ENCODE measurements around the gene ADAP1.

The ADAP1 gene

GRCh38 chr7:853366-854117, 100.9 kb downstream of the ADAP1 start:
- ATAC-seq (ENCODE audit: insufficient read depth, low read depth) (no peak), DNase-seq (no peak)
- H3K9me3 ChIP-seq (ENCODE audit: insufficient read depth, low read length, severe bottlenecking) = no peaks in the 10 kb centered on the region
- no peak overlapping the region for H3K4me2 ChIP-seq (ENCODE audit: insufficient read depth, low read length)
- H4K20me1 ChIP-seq (ENCODE audit: insufficient read depth, low read length) = no peaks in the 10 kb centered on the region
- no peak overlapping the region for H3K9ac ChIP-seq (ENCODE audit: low read depth, low read length)
- H3K4me1 ChIP-seq (ENCODE audit: insufficient read depth, low read length) = no peaks in the 10 kb centered on the region
- peaks cover 85% of the 10 kb centered on the region for H3K36me3 ChIP-seq (ENCODE audit: insufficient read depth, low read length)
- H3K27me3 ChIP-seq (ENCODE audit: insufficient read depth, low read length, poor library complexity) = no peaks in the 10 kb centered on the region
- no peak for TF ChIP-seq EZH2 (IDR thresholded peaks at IDR 0.05; ENCODE audit: borderline replicate concordance, low read depth, low read length, severe bottlenecking)
- TF ChIP-seq CTCF (IDR thresholded peaks at IDR 0.05; ENCODE audit: borderline replicate concordance, extremely low read depth, low read length, poor library complexity, severe bottlenecking) = no peak
- 0 out of 2 replicates have a peak, but pooled peaks cover under 1% of the 10 kb centered on the region for H3K79me2 ChIP-seq (ENCODE audit: insufficient read depth, low read length)
- H3K27ac ChIP-seq (ENCODE audit: low read length) = no peak overlapping the region
- no peak overlapping the region for H2AFZ ChIP-seq (ENCODE audit: low read depth, low read length)
- H3K4me3 ChIP-seq (ENCODE audit: low read depth in 1 of 2, low read length in 2 of 2) = no peak overlapping the region

- Histone ChIP-seq H3K9ac (ENCODE audit: low read depth, low read length) (no peak overlapping the region), H3K4me2 (ENCODE audit: insufficient read depth, low read length) (no peak overlapping the region), H2AFZ (ENCODE audit: low read depth, low read length) (no peak overlapping the region), H3K27me3 (ENCODE audit: insufficient read depth, low read length, poor library complexity) (no peaks in the 10 kb centered on the region), H4K20me1 (ENCODE audit: insufficient read depth, low read length) (no peaks in the 10 kb centered on the region), H3K79me2 (ENCODE audit: insufficient read depth, low read length) (0 out of 2 replicates have a peak, but pooled peaks cover 2% of the 10 kb centered on the region), H3K27ac (ENCODE audit: low read length) (no peak overlapping the region), H3K36me3 (ENCODE audit: insufficient read depth, low read length) (peaks cover 78% of the 10 kb centered on the region), H3K4me3 (ENCODE audit: low read depth in 1 of 2, low read length in 2 of 2) (no peak overlapping the region), H3K4me1 (ENCODE audit: insufficient read depth, low read length) (no peaks in the 10 kb centered on the region), H3K9me3 (ENCODE audit: insufficient read depth, low read length, severe bottlenecking) (no peaks in the 10 kb centered on the region)
- ATAC-seq (ENCODE audit: insufficient read depth, low read depth) (no peak), DNase-seq (no peak)
- TF ChIP-seq EZH2 (IDR thresholded peaks at IDR 0.05; ENCODE audit: borderline replicate concordance, low read depth, low read length, severe bottlenecking) (no peak), CTCF (IDR thresholded peaks at IDR 0.05; ENCODE audit: borderline replicate concordance, extremely low read depth, low read length, poor library complexity, severe bottlenecking) (no peak)
Measured at GRCh38 chr7:851204-851603, 103.3 kb downstream of the ADAP1 start.

- TF ChIP-seq CTCF (IDR thresholded peaks at IDR 0.05; ENCODE audit: borderline replicate concordance, extremely low read depth, low read length, poor library complexity, severe bottlenecking) (no peak), EZH2 (IDR thresholded peaks at IDR 0.05; ENCODE audit: borderline replicate concordance, low read depth, low read length, severe bottlenecking) (no peak)
- ATAC-seq (ENCODE audit: insufficient read depth, low read depth) (no peak), DNase-seq (no peak)
- H2AFZ ChIP-seq (ENCODE audit: low read depth, low read length) = no peak overlapping the region
- peaks cover 77% of the 10 kb centered on the region for H3K36me3 ChIP-seq (ENCODE audit: insufficient read depth, low read length)
- H3K4me2 ChIP-seq (ENCODE audit: insufficient read depth, low read length) = no peak overlapping the region
- no peak overlapping the region for H3K4me3 ChIP-seq (ENCODE audit: low read depth in 1 of 2, low read length in 2 of 2)
- H3K9ac ChIP-seq (ENCODE audit: low read depth, low read length) = no peak overlapping the region
- no peaks in the 10 kb centered on the region for H3K27me3 ChIP-seq (ENCODE audit: insufficient read depth, low read length, poor library complexity)
- H3K9me3 ChIP-seq (ENCODE audit: insufficient read depth, low read length, severe bottlenecking) = no peaks in the 10 kb centered on the region
- no peak overlapping the region for H3K27ac ChIP-seq (ENCODE audit: low read length)
- H3K4me1 ChIP-seq (ENCODE audit: insufficient read depth, low read length) = no peaks in the 10 kb centered on the region
- H4K20me1 ChIP-seq (ENCODE audit: insufficient read depth, low read length) = no peaks in the 10 kb centered on the region
- peaks cover 7% of the 10 kb centered on the region; the same call in 1 of the 2 replicates for H3K79me2 ChIP-seq (ENCODE audit: insufficient read depth, low read length)
Measured at GRCh38 chr7:849781-850180, 104.7 kb downstream of the ADAP1 start.

Data from DND-41 (cell line).